HepG2 (cell line): ENCODE measurements around the gene HAGHL. TPM values are rescaled to one million over a fixed set of nuclear protein-coding genes. Genes with fewer than 3 reads are reported as not detected.

ENCODE experiments used
- ATF1 ChIP-seq: IDR thresholded peaks from 2 replicates; pipeline ENCODE4 v1.6.1; 2016; ENCODE audit warnings: mild to moderate bottlenecking, control low read depth
- BCL6 ChIP-seq: IDR thresholded peaks from 2 replicates; pipeline ENCODE4 v1.6.1; 2016; ENCODE audit warnings: missing genetic modification reagents, missing compliant biosample characterization
- CBFB ChIP-seq: sonication (generic); formaldehyde crosslinking; IDR thresholded peaks from 2 replicates; pipeline ENCODE4 v1.4.0; 2020; ENCODE audit warnings: missing genetic modification reagents
- E2F1 ChIP-seq: sonication (generic); formaldehyde crosslinking; IDR thresholded peaks from 2 replicates; pipeline ENCODE4 v1.5.0; 2020; ENCODE audit warnings: missing genetic modification reagents
- ELF1 ChIP-seq: sonication (generic); formaldehyde crosslinking; IDR thresholded peaks from 2 replicates; pipeline ENCODE4 v1.4.0; 2020; ENCODE audit warnings: missing genetic modification reagents
- FOXC1 ChIP-seq: sonication (generic); formaldehyde crosslinking; IDR thresholded peaks from 2 replicates; pipeline ENCODE4 v1.8.0; 2022; ENCODE audit warnings: mild to moderate bottlenecking, missing genetic modification reagents, borderline replicate concordance
- HMG20B ChIP-seq: conservative IDR thresholded peaks from 2 replicates; pipeline ENCODE4 v1.6.1; 2016; ENCODE audit warnings: missing genetic modification reagents, missing compliant biosample characterization
- IRF2 ChIP-seq: IDR thresholded peaks from 2 replicates; pipeline ENCODE4 v1.6.1; 2018; ENCODE audit warnings: missing genetic modification reagents, missing compliant biosample characterization
- JUN ChIP-seq: sonication (generic); formaldehyde crosslinking; IDR thresholded peaks from 2 replicates; pipeline ENCODE4 v1.4.0; 2020; ENCODE audit warnings: mild to moderate bottlenecking, missing genetic modification reagents
- KDM4B ChIP-seq: sonication (generic); formaldehyde crosslinking; IDR thresholded peaks from 2 replicates; pipeline ENCODE4 v1.4.0; 2020; ENCODE audit warnings: missing genetic modification reagents
- KLF15 ChIP-seq: sonication (generic); formaldehyde crosslinking; IDR thresholded peaks from 2 replicates; pipeline ENCODE4 v1.8.1; 2023; ENCODE audit warnings: borderline replicate concordance, mild to moderate bottlenecking, inconsistent platforms, missing genetic modification reagents, mixed read lengths
- MATR3 ChIP-seq: sonication (generic); formaldehyde crosslinking; IDR thresholded peaks from 2 replicates; pipeline ENCODE4 v1.4.0; 2020; ENCODE audit warnings: missing genetic modification reagents
- MED13 ChIP-seq: sonication (generic); formaldehyde crosslinking; IDR thresholded peaks from 2 replicates; pipeline ENCODE4 v1.5.0; 2020; ENCODE audit warnings: missing genetic modification reagents
- MIER2 ChIP-seq: IDR thresholded peaks from 2 replicates; pipeline ENCODE4 v1.6.1; 2016; ENCODE audit warnings: missing biosample characterization, missing genetic modification reagents
- MYNN ChIP-seq: sonication (generic); formaldehyde crosslinking; IDR thresholded peaks from 2 replicates; pipeline ENCODE4 v1.4.0; 2020; ENCODE audit warnings: mild to moderate bottlenecking, low read depth, missing genetic modification reagents
- NCOA2 ChIP-seq: sonication (generic); formaldehyde crosslinking; IDR thresholded peaks from 2 replicates; pipeline ENCODE4 v1.8.0; 2022; ENCODE audit warnings: inconsistent platforms
- PAF1 ChIP-seq: IDR thresholded peaks from 2 replicates; pipeline ENCODE4 v1.6.1; 2016; ENCODE audit warnings: missing genetic modification reagents, missing compliant biosample characterization
- PHF5A ChIP-seq: IDR thresholded peaks from one replicate; pipeline ENCODE4 v1.6.1; 2018; ENCODE audit warnings: low read depth, missing genetic modification reagents; ENCODE audit not compliant: unreplicated experiment
- PLRG1 ChIP-seq: fragments of 450-650 bp; conservative IDR thresholded peaks from 2 replicates; pipeline ENCODE4 v1.6.1; 2016
- RBM39 ChIP-seq: fragments of 200-400 bp; formaldehyde crosslinking; IDR thresholded peaks from one replicate; pipeline ENCODE4 v1.6.1; 2018; ENCODE audit warnings: antibody characterized with exemption, mild to moderate bottlenecking, low read depth, low read length; ENCODE audit not compliant: poor library complexity, severe bottlenecking
- SETDB1 ChIP-seq: sonication (generic); formaldehyde crosslinking; IDR thresholded peaks from 2 replicates; pipeline ENCODE4 v1.5.1; 2020; ENCODE audit warnings: missing genetic modification reagents, mild to moderate bottlenecking, borderline replicate concordance
- SMAD1 ChIP-seq: sonication (generic); formaldehyde crosslinking; IDR thresholded peaks from 2 replicates; pipeline ENCODE4 v1.4.0; 2020; ENCODE audit warnings: missing genetic modification reagents, low read depth, mild to moderate bottlenecking, borderline replicate concordance
- SOX13 ChIP-seq, 3 experiments: fragments of 450-650 bp in 1 of 3; sonication (generic) in 1 of 3; formaldehyde crosslinking in 1 of 3; IDR thresholded peaks in 2 of 3; conservative IDR thresholded peaks in 1 of 3; 2 replicates each; pipeline versions ENCODE4 v1.5.0 to v1.6.1; 2016 to 2020; ENCODE audit warnings: antibody characterized with exemption in 1 of 3, mild to moderate bottlenecking in 1 of 3, missing compliant biosample characterization in 1 of 3, missing genetic modification reagents in 1 of 3, moderate library complexity in 1 of 3
- XRCC5 ChIP-seq: fragments of 200-400 bp; formaldehyde crosslinking; optimal IDR thresholded peaks from 2 replicates; pipeline ENCODE3; 2017; ENCODE audit warnings: mild to moderate bottlenecking, low read length
- ZFP36L2 ChIP-seq: sonication (generic); formaldehyde crosslinking; IDR thresholded peaks from 2 replicates; pipeline ENCODE4 v1.4.0; 2020; ENCODE audit warnings: missing genetic modification reagents
- ZNF556 ChIP-seq: sonication (generic); formaldehyde crosslinking; IDR thresholded peaks from 2 replicates; pipeline ENCODE4 v1.4.0; 2020; ENCODE audit warnings: mild to moderate bottlenecking, missing genetic modification reagents, borderline replicate concordance
- ZNF607 ChIP-seq: sonication (generic); formaldehyde crosslinking; IDR thresholded peaks from 2 replicates; pipeline ENCODE4 v1.5.1; 2020; ENCODE audit warnings: missing genetic modification reagents, mild to moderate bottlenecking, borderline replicate concordance
- ZSCAN20 ChIP-seq: sonication (generic); formaldehyde crosslinking; IDR thresholded peaks from 2 replicates; pipeline ENCODE4 v1.4.0; 2020; ENCODE audit warnings: missing genetic modification reagents, mild to moderate bottlenecking, borderline replicate concordance
- ZSCAN31 ChIP-seq: sonication (generic); formaldehyde crosslinking; IDR thresholded peaks from 2 replicates; pipeline ENCODE4 v1.5.0; 2020; ENCODE audit warnings: low read depth, mild to moderate bottlenecking, missing genetic modification reagents
- polyA plus RNA-seq, 8 experiments: library from polyadenylated mRNA; depleted of rRNA in 3 of 8; stranded (reverse) in 7 of 8; unstranded in 1 of 8; fragments of >200 nt; fragmentation: Illumina TruSeq in 4 of 8; extraction: Trizol in 4 of 8; gene quantifications; 2 replicates each; pipeline versions ENCODE4 v1.2.1 to v1.2.3, GENCODE V29; 2011 to 2016; ENCODE audit warnings: low read depth in 4 of 8, missing spikeins in 1 of 8, mixed read lengths in 1 of 8; ENCODE audit not compliant: insufficient read depth in 1 of 8
- total RNA-seq, 5 experiments: library from RNA; depleted of rRNA; stranded (reverse); fragments of >200 nt; fragmentation: Illumina TruSeq; extraction: Trizol; gene quantifications; 2 replicates each; pipeline ENCODE4 v1.2.3, GENCODE V29; 2016; ENCODE audit warnings: low read depth in 1 of 5
- TF ChIP-seq, protein P1 (sequence below): IDR thresholded peaks from 2 replicates; pipeline ENCODE4 v1.6.1; 2016; ENCODE audit warnings: low read depth, borderline replicate concordance

The HAGHL gene
- total and polyA plus RNA-seq, 2 of the 13 experiments (the other 11 are each of a cell fraction or from before 2014, with no cell fraction given), result 3.4 to 8.4 TPM

DNA sequence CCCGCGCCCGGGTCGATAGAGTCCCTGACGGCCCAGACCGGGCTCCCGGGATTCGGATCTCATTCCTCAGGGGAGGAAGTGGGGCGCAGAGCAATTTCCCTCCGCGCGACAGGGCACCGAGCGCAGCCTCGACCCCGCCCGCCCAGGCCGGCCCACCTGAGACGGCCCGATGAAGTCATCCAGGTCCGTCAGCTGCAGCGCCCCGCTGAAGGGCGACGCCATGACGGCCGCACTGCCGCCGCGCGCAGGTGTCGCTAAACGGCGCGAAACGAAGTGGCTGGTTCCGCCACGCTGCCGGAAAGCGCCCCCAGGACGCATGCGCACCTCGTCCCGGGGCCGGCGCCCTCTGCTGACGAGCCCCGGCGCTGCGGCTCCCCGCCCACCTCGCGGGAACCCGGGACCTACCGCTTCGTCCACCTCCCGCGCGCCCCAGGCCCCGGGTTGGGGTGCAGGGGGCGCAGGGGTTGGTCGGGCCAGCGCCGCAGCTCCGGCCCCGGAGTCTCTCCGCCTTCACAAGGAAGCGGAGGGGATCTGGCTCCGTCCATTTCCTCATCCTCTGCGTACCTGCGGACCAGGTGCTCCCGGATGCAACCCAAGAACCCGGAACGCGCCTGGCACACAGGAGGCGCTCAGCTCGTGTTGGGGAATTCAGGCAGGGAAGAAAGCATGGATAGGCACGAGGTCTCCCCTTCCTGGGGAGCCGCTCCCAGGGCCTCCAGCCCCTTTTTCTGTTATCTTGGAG is 14.0 kb downstream of the HAGHL start, which contains the start of gene CIAO3 (continued):
- TF ChIP-seq RBM39, result peak; percentile 41
- TF ChIP-seq CBFB (CRISPR knock-in tag), result peak; percentile 89
- no peak for TF ChIP-seq PLRG1
- TF ChIP-seq FOXC1 (CRISPR knock-in tag), result no peak; the same call in 1 of the 2 replicates
- TF ChIP-seq PAF1 (CRISPR knock-in tag), result no peak
- TF ChIP-seq NCOA2, result peak; percentile 36; the same call in 1 of the 2 replicates
- peak; percentile 98 for TF ChIP-seq ELF1 (CRISPR knock-in tag)
- TF ChIP-seq ZSCAN20, result 0 out of 2 replicates have a peak, but pooled peaks have one; percentile 33
- no peak for TF ChIP-seq MIER2
- TF ChIP-seq MYNN (CRISPR knock-in tag), result 0 out of 2 replicates have a peak, but pooled peaks have one; percentile 32
- TF ChIP-seq SOX13 (IDR thresholded peaks at IDR 0.05), result no peak
- peak in 1 of 2 experiments; percentile 6; a peak in 1 of 4 replicates for TF ChIP-seq SOX13 (CRISPR knock-in tag; conservative IDR thresholded peaks at IDR 0.05 in 1 of 2, IDR thresholded peaks at IDR 0.05 in 1 of 2)
- TF ChIP-seq KDM4B (CRISPR knock-in tag), result peak; percentile 85
- peak; percentile 76 for TF ChIP-seq JUN (CRISPR knock-in tag)
- TF ChIP-seq HMG20B (CRISPR knock-in tag), result no peak
- TF ChIP-seq ZSCAN31 (CRISPR knock-in tag), result peak; percentile 71
- TF ChIP-seq MED13 (CRISPR knock-in tag), result no peak
- TF ChIP-seq SMAD1 (CRISPR knock-in tag), result 0 out of 2 replicates have a peak, but pooled peaks have one; percentile 10
- TF ChIP-seq, protein P1, sequence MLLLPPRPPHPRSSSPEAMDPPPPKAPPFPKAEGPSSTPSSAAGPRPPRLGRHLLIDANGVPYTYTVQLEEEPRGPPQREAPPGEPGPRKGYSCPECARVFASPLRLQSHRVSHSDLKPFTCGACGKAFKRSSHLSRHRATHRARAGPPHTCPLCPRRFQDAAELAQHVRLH, result peak; percentile 59; the same call in 1 of the 2 replicates
- no peak for TF ChIP-seq SETDB1
- no peak for TF ChIP-seq BCL6 (CRISPR knock-in tag)
- peak; percentile 72 for TF ChIP-seq ZNF607 (CRISPR knock-in tag)
- peak; percentile 87; the same call in 1 of the 2 replicates for TF ChIP-seq ZNF556
- TF ChIP-seq XRCC5, result peak; percentile 75
- peak; percentile 94 for TF ChIP-seq IRF2
- TF ChIP-seq E2F1 (CRISPR knock-in tag), result peak; percentile 52; the same call in 1 of the 2 replicates
- TF ChIP-seq PHF5A, result peak; percentile 67
- 0 out of 2 replicates have a peak, but pooled peaks have one; percentile 1 for TF ChIP-seq KLF15 (CRISPR knock-in tag)
- no peak for TF ChIP-seq MATR3
- peak; percentile 64 for TF ChIP-seq ATF1 (CRISPR knock-in tag)
- TF ChIP-seq ZFP36L2 (CRISPR knock-in tag), result no peak
